NCI-H460 (cell line): ENCODE data around the gene MMUT. TPM values are rescaled to one million over a fixed set of nuclear protein-coding genes. Genes with fewer than 3 reads are reported as not detected.
"Not testable (repeated sequence)": the region's sequence is repeated elsewhere in the genome, so short reads cannot be mapped to it uniquely, and the experiment has no call there.

ENCODE experiments used
- DNase-seq: peaks from one replicate; pipeline ENCODE4 v3.0.0-alpha.2; 2016; ENCODE audit warnings: low read depth; ENCODE audit errors: extremely low read depth
- polyA plus RNA-seq: library from polyadenylated mRNA; depleted of rRNA; stranded (reverse); fragments of >200 nt; gene quantifications from 2 replicates; pipeline ENCODE4 v1.2.3, GENCODE V29; 2014; cell fraction: nucleus; rRNA removed
- total RNA-seq: library from RNA; depleted of rRNA; stranded (reverse); fragments of >200 nt; shearing (Covaris generic); gene quantifications from 2 replicates; pipeline ENCODE4 v1.2.3, GENCODE V29; 2014; rRNA removed

MMUT gene
- total RNA-seq: 7.1 and 7.5 TPM in 2 replicates
- 7.6 and 7.8 TPM in 2 replicates for polyA plus RNA-seq

DNA sequence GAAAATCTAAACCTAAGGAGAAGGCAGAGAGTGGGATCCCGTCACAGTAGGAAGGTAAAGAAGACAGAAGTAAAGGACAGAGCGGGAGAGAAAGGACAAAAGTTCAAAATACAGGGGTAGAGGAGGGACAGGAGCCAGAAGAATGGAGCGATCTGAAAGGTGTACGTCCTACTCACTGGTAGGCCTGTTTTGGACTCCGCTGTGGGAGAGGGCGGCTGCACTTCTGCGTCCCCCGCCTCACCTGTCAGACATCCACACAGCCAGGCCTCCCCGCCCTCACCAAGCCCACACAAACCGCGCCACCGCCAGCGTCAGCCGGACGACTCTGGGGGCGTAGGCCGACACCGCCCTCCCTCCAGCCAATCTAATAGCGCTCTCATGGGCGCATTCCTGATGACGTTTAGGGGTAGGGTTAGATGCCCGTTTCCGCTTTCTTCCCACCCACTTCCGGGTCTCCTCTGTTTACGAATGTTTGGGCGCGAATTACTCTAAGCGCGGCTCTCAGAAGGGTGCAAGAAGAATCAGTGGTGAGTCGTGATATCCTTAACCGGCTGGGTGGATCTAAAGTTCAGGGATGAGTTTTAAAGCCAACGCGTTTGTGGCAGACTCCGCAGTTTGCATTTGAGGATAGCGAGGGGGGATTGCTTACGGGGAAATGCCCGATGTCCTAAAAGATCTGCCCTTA lies at the start of gene MMUT, which contains the start of gene CENPQ:
Gene MMUT (minus strand): TSS at position 327 of the 685 bp plus-strand sequence. CDS start 3,787 bp downstream, outside the sequence.
Gene CENPQ (plus strand): TSS at position 444 of the 685 bp plus-strand sequence. CDS start 6,807 bp downstream, outside the sequence.
- DNase-seq: peak; percentile 88

DNA sequence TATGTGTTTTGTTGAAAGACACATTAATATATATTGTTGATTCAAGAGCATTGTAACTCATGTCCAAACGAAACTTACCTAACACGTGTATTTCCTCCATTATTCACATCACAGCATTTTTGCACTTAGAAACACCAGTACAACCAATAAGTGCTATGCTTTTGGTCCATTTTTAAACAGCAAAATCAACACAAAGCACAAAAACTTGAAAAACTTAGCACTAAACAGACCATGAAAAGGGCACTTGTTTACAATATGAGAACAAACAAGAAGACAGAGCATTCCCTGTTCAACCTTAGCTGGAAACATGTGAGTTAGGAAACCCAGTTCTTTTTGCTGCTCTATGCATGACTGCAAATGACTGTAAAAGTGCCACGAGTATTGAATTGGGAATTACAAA lies 46.3 kb upstream of the MMUT start:
- DNase-seq: no peak

DNA sequence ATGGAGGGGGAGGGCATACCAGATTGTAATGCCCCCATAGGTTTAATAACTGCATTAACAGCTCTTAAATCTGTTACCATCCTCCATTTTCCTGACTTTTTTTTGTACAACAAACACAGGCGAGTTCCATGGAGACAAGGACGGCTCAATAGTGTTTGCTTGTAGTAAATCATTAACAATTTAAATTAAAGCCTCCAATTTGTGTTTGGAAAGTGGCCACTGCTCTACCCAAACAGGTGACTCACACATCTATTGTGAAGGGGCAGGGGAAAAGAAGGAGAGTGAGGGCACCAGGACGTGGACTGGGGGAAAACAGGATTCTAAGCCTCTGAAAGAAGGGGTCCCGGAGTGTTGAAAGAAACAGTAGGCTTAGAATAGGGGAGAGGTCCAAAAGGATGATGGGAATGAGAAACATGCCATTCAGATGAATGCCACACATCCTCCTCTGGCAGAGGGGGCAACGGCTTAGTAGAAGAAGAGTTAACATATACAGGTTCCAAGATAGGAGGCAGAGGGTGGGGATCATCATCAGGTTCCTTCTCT lies 43.6 kb upstream of the MMUT start:
- no peak for DNase-seq

DNA sequence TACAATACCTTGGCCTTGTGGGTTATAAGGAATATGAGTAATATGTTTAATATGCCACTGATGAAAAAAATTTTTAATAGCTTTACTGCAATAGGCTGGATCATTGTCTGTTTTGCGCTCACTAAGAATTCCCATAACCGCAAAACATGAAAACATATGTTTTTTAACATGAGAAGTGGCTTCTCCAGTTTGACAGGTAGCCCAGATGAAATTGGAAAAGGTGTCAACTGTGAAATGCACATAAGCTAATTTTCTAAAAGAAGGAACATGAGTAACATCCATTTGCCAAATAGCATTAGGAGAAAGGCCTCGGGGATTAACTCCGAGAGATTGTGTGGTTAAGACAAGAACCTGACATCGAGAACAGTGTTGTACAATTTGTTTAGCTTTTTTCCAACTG lies 41.6 kb upstream of the MMUT start:
- DNase-seq: no peak

DNA sequence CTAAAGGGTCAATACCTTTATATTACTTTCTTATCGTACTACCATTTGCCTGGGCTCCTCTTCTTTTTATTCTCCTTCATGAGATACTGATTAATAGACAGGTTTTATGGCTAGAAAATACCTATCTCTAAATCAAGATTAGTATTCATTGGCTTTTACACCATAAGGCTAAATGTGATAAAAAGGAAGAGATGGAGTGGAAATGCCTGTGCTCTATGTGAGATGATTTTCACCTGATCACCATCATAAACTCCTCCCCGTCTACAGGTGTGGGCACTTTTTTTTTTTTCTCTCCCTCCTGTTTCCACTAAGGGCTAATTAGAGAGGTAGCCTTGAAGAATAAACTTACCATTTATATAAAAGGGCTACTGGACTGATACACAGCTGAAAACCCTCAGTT lies 36.6 kb upstream of the MMUT start, which contains the start of gene GLYATL3:
Gene GLYATL3 (plus strand): TSS at position 301 of the 400 bp plus-strand sequence. CDS start 12,068 bp downstream, outside the sequence.
- no peak for DNase-seq

DNA sequence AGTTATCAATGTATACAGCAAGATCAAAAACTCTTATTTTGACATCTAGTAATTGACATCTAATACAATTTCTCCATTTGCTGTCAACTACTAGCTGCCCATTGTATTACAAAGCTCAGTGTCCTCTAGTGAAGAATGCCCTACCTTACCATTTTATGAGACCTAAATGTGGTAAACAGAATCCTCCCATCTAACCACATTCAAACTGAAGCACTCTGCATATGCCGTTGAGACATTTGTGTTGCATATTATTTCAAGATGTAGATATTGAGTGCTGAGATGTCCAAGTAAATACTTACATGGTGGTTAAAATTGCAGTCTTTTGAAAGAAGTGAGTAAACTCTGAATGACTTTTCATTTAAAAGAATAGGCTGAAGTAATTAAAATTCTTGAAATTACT lies 36.1 kb upstream of the MMUT start:
- DNase-seq: no peak

DNA sequence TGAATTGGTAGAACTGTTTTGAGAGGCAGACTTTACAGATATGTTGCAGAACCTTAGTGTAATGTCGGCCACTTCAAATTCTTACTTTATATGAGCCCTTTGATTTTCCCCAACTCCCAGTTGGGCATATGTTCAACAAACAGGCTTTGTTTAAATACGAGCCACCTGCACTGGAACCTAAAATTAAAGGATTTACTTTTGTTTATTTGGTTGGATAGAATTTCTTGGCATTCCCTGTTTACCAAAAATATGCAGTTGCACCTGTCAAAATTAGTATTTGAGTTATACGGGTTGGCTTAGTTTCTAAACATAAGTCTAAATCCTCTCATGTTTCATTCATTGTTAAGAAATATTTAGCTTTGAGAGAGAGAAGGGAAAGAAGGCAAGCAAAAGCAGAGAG lies 34.3 kb upstream of the MMUT start:
- DNase-seq: no peak

DNA sequence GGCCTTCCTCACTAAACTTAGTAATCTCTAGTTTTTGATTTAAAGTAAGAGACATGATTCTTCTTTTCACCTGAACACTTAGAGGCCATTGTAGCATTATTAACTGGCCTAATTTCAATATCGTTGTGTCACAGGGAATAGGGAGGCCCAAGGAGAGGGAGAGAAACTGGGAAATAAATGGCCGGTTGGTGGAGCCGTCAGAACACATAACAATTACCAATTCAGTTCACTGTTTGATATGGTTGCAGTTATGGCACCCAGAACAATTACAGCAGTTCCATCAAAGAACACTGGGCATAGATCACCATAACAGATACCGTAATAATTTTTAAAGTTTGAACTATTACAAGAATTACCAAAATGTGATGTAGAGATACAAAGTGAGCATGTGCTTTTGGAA lies 27.6 kb upstream of the MMUT start:
- DNase-seq: no peak

DNA sequence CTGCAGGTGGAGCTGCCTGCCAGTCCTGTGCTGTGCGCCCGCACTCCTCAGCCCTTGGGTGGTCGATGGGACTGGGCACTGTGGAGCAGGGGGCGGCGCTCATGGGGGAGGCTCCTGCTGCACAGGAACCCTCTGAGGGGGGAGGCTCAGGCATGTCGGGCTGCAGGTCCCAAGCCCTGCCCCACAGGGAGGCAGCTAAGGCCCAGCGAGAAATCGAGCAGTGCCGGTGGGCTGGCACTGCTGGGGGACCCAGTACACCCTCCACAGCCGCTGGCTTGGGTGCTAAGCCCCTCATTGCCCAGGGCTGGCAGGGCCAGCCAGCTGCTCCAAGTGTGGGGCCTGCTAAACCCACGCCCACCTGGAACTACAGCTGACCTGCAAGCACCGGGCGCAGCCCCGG lies 20.3 kb upstream of the MMUT start:
- DNase-seq: not testable (repeated sequence)

DNA sequence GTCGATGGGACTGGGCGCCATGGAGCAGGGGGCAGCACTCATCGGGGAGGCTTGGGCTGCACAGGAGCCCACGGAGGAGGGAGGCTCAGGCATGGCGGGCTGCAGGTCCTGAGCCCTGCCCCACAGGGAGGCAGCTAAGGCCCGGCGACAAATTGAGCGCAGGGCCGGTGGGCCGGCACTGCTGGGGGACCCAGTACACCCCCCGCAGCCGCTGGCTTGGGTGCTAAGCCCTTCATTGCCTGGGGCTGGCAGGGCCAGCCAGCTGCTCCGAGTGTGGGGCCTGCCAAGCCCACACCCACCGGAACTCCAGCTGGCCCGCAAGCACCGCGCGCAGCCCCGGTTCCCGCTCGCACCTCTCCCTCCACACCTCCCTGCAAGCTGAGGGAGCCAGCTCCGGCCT lies 18.8 kb upstream of the MMUT start:
- DNase-seq: not testable (repeated sequence)

DNA sequence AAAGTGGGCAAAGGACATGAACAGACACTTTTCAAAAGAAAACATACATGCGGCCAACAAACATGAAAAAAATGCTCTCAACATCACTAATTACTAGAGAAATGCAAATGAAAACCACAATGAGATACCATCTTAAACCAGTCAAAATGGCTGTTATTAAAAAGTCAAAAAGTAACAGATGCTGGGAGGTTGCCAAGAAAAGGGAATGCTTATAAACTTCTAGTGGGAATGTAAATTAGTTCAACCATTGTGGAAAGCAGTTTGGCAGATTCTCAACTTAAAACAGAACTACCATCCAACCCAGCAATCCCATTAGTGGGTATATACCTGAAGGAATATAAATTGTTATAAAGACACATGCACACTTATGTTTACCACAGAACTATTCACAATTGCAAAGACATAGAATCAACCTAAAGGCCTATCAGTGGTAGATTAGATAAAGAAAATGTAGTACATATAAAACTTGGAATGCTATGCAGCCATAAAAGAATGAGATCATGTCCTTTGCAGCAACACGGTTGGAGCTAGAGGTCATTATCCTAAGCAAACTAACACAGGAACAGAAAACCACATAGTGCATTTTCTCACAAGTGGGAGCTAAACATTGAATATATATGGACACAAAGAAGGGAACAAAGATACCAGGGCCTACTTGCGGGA lies 16.4 kb upstream of the MMUT start:
- DNase-seq: no peak

DNA sequence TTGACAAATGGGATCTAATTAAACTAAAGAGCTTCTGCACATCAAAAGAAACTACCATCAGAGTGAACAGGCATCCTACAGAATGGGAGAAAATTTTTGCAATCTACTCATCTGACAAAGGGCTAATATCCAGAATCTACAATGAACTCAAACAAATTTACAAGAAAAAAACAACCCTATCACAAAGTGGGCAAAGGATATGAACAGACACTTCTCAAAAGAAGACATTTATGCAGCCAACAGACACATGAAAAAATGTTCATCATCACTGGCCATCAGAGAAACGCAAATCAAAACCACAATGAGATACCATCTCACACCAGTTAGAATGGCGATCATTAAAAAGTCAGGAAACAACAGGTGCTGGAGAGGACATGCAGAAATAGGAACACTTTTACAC lies 13.5 kb upstream of the MMUT start:
- not testable (repeated sequence) for DNase-seq

DNA sequence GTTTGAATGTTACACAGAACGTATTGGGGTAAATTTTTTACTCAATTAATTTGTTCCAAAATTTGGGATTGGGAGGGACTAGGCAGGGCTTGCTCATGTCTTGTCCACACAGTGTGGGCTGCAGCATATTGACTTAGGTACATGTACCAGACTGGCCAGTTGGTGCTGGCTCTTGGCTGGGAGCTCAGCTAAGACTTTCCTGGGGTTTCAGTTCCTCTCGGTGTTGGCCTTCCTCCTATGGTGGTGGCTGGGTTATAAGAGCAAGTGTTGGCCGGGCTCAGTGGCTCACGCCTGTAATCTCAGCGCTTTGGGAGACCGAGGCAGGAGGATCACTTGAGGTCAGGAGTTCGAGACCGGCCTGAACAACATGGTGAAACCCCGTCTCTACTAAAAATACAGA lies 5.0 kb upstream of the MMUT start:
- no peak for DNase-seq

DNA sequence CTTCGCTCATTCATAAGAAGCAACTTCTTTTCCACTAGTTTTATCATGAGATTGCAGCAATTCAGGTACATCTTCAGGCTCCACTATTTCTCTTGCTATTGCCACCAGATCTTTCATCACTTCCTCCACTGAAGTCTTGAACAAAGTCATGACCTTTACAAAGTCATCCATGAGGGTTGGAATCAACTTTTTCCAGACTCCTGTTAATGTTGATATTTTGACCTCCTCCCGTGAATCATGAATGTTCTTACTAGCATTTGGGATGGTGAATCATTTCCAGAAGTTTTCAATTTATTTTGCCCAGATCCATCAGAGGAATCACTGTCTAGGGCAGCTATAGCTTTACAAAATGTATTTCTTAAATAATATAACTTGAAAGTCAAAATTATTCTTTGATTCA lies 1.6 kb upstream of the MMUT start:
- DNase-seq: no peak

DNA sequence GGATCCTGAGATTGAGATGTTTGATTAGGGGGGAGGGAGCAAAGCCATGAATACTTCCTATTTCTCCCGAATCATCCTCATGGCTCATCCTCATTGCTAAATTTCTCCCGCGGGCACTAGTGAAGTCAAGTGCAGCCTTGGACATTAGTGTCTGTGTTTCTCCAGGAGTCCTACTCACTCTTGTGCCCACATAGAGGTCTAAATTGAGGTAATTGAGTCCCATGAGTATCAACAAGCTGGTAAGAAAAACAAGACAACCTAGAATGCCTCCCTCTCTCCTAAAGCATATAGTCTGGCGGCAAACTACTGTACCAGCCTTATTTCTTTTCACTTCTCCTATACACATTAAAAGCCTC lies 537 bp upstream of the MMUT start:
- DNase-seq: no peak

DNA sequence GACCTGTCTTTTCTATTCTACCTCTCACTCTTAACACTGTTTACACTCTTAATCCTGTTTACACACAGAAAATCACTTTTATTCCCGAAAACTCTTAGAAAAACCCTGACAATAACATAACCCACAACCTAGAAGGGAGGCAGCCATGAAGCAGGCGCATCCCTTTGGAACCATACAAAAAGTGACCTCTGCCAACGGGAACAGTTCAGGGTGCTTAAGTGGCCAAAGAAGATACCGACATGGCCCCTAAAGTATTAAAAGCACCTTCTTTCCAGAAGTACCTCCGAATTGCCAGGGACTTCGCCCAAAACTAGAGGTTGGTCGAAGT lies 490 bp downstream of the MMUT start:
- DNase-seq: no peak

DNA sequence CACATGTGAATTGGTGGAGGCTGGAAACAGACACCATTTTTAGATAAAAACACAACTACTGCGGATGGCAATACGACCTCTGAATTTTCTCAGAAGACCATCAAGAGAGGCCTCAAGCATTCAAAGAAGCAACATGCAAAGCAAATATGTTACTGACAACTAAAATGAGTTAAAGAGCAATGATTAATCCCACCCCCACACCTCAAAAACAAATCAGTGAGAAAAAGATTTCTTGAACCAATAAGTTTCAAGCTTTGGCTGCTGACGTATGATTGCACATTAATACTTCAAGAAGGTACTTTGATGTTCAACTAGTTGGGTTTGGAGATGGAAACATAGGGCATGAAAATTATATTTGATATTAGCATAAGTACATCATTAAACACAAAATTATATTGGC lies 982 bp downstream of the MMUT start:
- DNase-seq: no peak

DNA sequence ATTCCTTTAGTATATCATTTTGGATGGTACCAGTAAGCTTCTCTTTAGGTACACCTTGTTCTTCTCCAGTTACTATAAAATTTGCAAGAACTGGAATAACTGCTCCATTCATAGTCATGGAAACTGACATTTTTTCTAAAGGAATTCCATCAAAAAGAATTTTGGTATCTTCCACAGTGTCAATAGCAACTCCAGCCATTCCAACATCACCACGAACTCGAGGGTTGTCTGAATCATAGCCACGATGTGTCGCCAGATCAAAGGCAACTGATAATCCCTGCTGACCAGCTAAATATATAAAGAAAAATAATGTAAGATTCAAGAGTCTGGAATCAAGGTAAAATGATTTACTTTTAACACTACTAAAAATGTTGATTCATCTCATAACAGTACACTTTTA lies 5.3 kb downstream of the MMUT start:
- DNase-seq: no peak

DNA sequence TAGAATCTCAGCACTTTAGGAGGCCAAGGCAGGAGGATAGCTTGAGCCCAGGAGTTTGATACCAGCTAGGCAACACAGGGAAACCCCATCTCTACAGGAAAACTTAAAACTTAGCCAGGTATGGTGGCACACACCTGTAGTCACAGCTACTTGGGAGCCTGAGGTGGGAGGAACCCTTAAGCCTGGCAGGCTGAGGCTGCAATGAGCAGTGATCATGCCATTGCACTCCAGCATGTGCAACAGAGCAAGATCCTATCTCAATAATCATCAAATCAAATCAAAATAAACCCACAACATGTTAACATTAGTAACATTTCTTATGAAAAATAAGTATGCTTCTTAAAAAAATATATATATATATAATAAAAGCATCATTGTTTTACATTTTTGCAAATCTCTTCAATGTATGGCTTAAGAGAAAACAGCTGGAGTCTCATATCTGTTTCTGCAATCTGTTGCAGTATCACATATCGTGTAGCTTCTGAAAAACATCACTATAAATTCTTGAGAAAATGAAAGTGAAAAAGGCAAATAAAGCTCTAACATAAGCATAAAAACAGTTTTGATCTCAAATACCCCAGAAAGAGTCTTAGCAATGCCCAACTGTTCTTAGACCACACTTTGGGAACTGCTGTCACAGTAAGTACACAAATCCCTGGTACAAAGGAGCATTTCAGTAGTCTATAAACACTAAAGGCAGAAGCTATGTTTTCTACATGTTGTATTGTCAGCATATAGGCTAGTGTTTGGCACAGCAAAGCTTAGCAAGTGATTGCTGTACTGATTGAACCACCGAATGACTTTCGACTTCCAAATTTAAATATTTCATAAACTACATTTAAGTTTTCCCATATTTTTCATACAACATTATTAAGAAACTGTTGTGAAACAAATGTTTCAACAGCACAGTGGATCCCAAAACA lies 8.0 kb downstream of the MMUT start:
- DNase-seq: no peak

DNA sequence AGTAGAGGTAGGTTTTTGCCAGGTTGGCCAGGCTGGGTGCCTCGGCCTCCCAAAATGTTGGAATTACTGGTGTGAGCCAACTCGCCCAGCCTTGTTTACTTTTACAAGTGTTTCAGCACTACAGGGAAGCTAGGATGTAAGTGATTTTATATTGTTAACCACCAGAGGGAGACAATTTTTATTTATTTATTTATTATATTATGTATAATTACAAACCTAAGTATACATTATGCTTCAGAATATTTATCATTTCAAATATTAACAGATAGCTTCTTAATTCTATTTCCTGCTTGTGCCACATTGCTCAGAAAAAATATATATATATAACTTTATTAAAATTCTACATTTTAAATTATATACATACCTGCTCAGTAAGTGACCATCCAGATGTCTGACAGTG lies 9.8 kb downstream of the MMUT start:
- DNase-seq: peak; percentile 1

DNA sequence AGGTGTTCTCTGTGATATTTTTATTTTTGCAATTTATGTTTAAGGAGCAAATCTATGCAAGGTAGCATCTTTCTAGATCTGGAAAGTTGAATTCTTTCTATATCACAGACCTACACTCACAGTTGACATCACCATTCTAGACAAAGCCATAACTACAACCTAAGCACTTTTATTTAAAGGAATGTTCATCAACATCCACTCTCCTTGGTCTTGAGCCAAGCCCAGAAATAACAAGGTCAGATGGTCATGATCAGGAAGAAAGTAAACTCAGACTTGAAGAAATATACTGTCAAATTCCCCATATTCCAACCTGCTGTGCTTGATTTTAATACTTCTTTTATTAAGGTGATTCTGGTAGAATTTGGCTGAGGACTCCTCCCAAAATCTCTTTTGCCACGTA lies 32.2 kb downstream of the MMUT start:
- no peak for DNase-seq
